ENCODE measurements around the gene CFAP91.

CFAP91 gene

GRCh38 chr3:119660474-119661440 lies 42.1 kb upstream of the CFAP91 start, which contains the start of gene POPDC2:
Gene POPDC2, minus strand, starts transcription at chr3:119660589. Its CDS starts 166 bp downstream, at chr3:119660423.
- H3K4me1 ChIP-seq = peaks cover 36% of the 10 kb centered on the region
- no peak for TF ChIP-seq CTCF (IDR thresholded peaks at IDR 0.05; ENCODE audit: low read depth, low read length)
- peak within 1 kb of the TSS; percentile 18; the same call in 1 of the 2 replicates for H3K4me3 ChIP-seq (ENCODE audit: low read depth, low read length)
- no peaks in the 10 kb centered on the region for H3K27me3 ChIP-seq
- peak; percentile 79 for DNase-seq
- H3K36me3 ChIP-seq = no peaks in the 10 kb centered on the region
- H3K9me3 ChIP-seq = no peaks in the 10 kb centered on the region

GRCh38 chr3:119662604-119663373 lies 40.0 kb upstream of the CFAP91 start:
- peaks cover 32% of the 10 kb centered on the region for H3K4me1 ChIP-seq
- H3K36me3 ChIP-seq = peaks cover 1% of the 10 kb centered on the region; the same call in 1 of the 2 replicates
- H3K9me3 ChIP-seq = no peaks in the 10 kb centered on the region
- no peak overlapping the region for H3K4me3 ChIP-seq (ENCODE audit: low read depth, low read length)
- peak; percentile 32 for TF ChIP-seq CTCF (IDR thresholded peaks at IDR 0.05; ENCODE audit: low read depth, low read length)
- peak; percentile 42 for DNase-seq
- no peaks in the 10 kb centered on the region for H3K27me3 ChIP-seq

- no peak overlapping the region for H3K4me3 ChIP-seq (ENCODE audit: low read depth, low read length)
- no peak for TF ChIP-seq CTCF (IDR thresholded peaks at IDR 0.05; ENCODE audit: low read depth, low read length)
- peaks cover 32% of the 10 kb centered on the region for H3K4me1 ChIP-seq
- H3K36me3 ChIP-seq = peaks cover 8% of the 10 kb centered on the region
- H3K9me3 ChIP-seq = no peaks in the 10 kb centered on the region
- DNase-seq = no peak
- no peaks in the 10 kb centered on the region for H3K27me3 ChIP-seq
Measured at GRCh38 chr3:119663885-119664284, 38.9 kb upstream of the CFAP91 start.

- Histone ChIP-seq H3K4me3 (ENCODE audit: low read depth, low read length) (no peak overlapping the region), H3K9me3 (no peaks in the 10 kb centered on the region), H3K4me1 (peaks cover 32% of the 10 kb centered on the region), H3K36me3 (peaks cover 13% of the 10 kb centered on the region), H3K27me3 (no peaks in the 10 kb centered on the region)
- no peak for TF ChIP-seq CTCF (IDR thresholded peaks at IDR 0.05; ENCODE audit: low read depth, low read length)
- no peak for DNase-seq
Measured at GRCh38 chr3:119664370-119664769, 38.5 kb upstream of the CFAP91 start.

GRCh38 chr3:119664850-119665379 lies 37.9 kb upstream of the CFAP91 start:
- peaks cover 17% of the 10 kb centered on the region for H3K36me3 ChIP-seq
- no peaks in the 10 kb centered on the region for H3K27me3 ChIP-seq
- no peaks in the 10 kb centered on the region for H3K9me3 ChIP-seq
- no peak overlapping the region for H3K4me3 ChIP-seq (ENCODE audit: low read depth, low read length)
- H3K4me1 ChIP-seq = peaks cover 29% of the 10 kb centered on the region
- DNase-seq = no peak
- no peak for TF ChIP-seq CTCF (IDR thresholded peaks at IDR 0.05; ENCODE audit: low read depth, low read length)

Measured in BE2C (cell line).